CD4-positive, alpha-beta T cell (primary cell): ENCODE measurements around the gene UBE2L6. TPM values are rescaled to one million over a fixed set of nuclear protein-coding genes. Genes with fewer than 3 reads are reported as not detected.

Experiments
- ATAC-seq: fragments of 200-7000 bp; cut with Tn5 transposase; one replicate; pipeline ENCODE4 v1.10.0; 2022; ENCODE audit warnings: mild to moderate bottlenecking; ENCODE audit not compliant: poor library complexity
- CTCF ChIA-PET: fragments of 350-600 bp; sonication (Branson Sonifier 250); formaldehyde crosslinking; loops from one replicate; lab custom pipeline; 2021; ENCODE audit warnings: antibody characterized with exemption, inconsistent platforms; lab: Charles Lee
- POLR2A ChIA-PET: fragments of 350-600 bp; sonication (Branson Sonifier 250); formaldehyde crosslinking; loops from one replicate; lab custom pipeline; 2021; ENCODE audit warnings: antibody characterized with exemption, inconsistent platforms; lab: Charles Lee
- DNase-seq, 14 experiments: peaks; one replicate each; pipeline ENCODE4 v3.0.0-alpha.2; 2013 to 2020; ENCODE audit warnings: mixed read lengths in 2 of 14
- H3K27ac ChIP-seq, 2 donors: one replicate each; pipeline versions ENCODE4 v1.5.1 to v1.7.0; 2013; ENCODE audit warnings: low read length in 2 of 2, low read depth in 1 of 2, mild to moderate bottlenecking in 1 of 2
- H3K27me3 ChIP-seq, 2 experiments: 1 replicate in 1 of 2; 2 replicates in 1 of 2; pipeline versions ENCODE4 v1.6.1 to v1.7.0; 2013; ENCODE audit warnings: low read length in 2 of 2, control low read depth in 1 of 2, mild to moderate bottlenecking in 1 of 2, moderate library complexity in 1 of 2; ENCODE audit not compliant: insufficient read depth in 2 of 2, control insufficient read depth in 1 of 2
- H3K36me3 ChIP-seq: one replicate; pipeline ENCODE4 v1.6.1; 2013; ENCODE audit warnings: low read length, control low read depth; ENCODE audit not compliant: insufficient read depth
- H3K4me1 ChIP-seq: one replicate; pipeline ENCODE4 v1.6.1; 2013; ENCODE audit warnings: low read length, control low read depth; ENCODE audit not compliant: insufficient read depth
- H3K4me3 ChIP-seq: one replicate; pipeline ENCODE4 v1.5.1; 2013; ENCODE audit warnings: mild to moderate bottlenecking, low read length, moderate library complexity
- H3K9me3 ChIP-seq, 2 experiments: 1 replicate in 1 of 2; 2 replicates in 1 of 2; pipeline versions ENCODE4 v1.6.1 to v1.7.0; 2013; ENCODE audit warnings: low read length in 2 of 2, mild to moderate bottlenecking in 2 of 2, control low read depth in 1 of 2, moderate library complexity in 1 of 2; ENCODE audit not compliant: control insufficient read depth in 1 of 2, insufficient read depth in 1 of 2
- H3K27ac Mint-ChIP-seq: one replicate; pipeline ENCODE4 v1.8.0; 2020; ENCODE audit warnings: mixed read lengths
- H3K27me3 Mint-ChIP-seq: one replicate; pipeline ENCODE4 v1.8.0; 2021; ENCODE audit warnings: mixed read lengths
- H3K36me3 Mint-ChIP-seq: one replicate; pipeline ENCODE4 v1.8.0; 2021; ENCODE audit warnings: low read depth, mixed read lengths
- H3K4me1 Mint-ChIP-seq: one replicate; pipeline ENCODE4 v1.8.0; 2021; ENCODE audit warnings: low read depth, mixed read lengths
- H3K4me3 Mint-ChIP-seq: one replicate; pipeline ENCODE4 v1.8.0; 2020; ENCODE audit warnings: mild to moderate bottlenecking, mixed read lengths
- H3K9me3 Mint-ChIP-seq: one replicate; pipeline ENCODE4 v1.8.0; 2020; ENCODE audit warnings: mixed read lengths
- intact Hi-C, 2 experiments: fragments of 100-400 bp; cut with DNase I in 1 of 2; cut with micrococcal nuclease in 1 of 2; formaldehyde crosslinking; loops; one replicate each; pipeline versions ENCODE4 v1.15.1 to v1.9.0; 2023 to 2025; cut with DNase I, micrococcal nuclease
- total RNA-seq, 174 experiments: library from RNA in 2 of 174; stranded (reverse) in 2 of 174; gene quantifications; one replicate each; pipeline ENCODE4 v1.2.3 and lab custom pipeline; 2021 to 2026
- TF ChIP-seq, protein P1 (sequence below): fragments of 200-600 bp; IDR thresholded peaks from one replicate; pipeline ENCODE4 v1.8.0; 2022; ENCODE audit warnings: antibody characterized with exemption, mild to moderate bottlenecking

Gene UBE2L6
- total RNA-seq, 2 experiments from 2014 or later = 35.0 to 36.2 TPM

DNA sequence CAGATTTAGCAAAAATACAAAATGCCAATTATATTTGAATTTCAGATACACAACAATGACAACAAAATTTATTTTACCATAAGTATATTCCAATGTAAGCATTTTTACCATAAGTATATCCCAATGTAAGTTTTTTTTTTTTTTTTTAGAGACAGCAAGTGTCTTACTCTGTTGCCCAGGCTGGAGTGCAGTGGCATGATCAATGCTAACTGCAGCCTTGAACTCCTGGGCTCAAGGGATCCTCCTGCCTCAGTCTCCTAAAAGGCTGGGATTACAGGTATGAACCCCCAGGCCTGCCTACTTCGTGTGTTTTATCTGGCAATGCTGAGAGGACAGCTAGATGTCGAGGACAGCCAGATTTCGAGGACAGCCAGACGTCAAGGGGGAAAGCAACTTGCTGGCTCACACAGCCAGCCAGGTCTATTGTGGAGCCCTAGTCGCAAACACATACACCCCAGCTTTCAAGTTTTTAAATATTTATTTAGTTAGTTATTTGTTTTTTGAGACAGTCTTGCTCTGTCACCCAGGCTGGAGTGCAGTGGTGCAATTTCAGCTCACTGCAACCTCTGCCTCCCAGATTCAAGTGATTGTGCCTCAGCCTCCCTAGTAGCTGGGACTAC, 28.9 kb upstream of the UBE2L6 start:
- H3K27me3 ChIP-seq = peaks cover 15 to 16% of the 10 kb centered on the region in 2 experiments
- POLR2A ChIA-PET = interaction anchor here (0.6 kb wide), 1 partner anchor 1523 kb away, joined by 4 read pairs; no protein-coding TSS in a partner anchor
- CTCF ChIA-PET = interaction anchor here (0.7 kb wide), 1 partner anchor 178 kb away, joined by 3 read pairs; no protein-coding TSS in a partner anchor

DNA sequence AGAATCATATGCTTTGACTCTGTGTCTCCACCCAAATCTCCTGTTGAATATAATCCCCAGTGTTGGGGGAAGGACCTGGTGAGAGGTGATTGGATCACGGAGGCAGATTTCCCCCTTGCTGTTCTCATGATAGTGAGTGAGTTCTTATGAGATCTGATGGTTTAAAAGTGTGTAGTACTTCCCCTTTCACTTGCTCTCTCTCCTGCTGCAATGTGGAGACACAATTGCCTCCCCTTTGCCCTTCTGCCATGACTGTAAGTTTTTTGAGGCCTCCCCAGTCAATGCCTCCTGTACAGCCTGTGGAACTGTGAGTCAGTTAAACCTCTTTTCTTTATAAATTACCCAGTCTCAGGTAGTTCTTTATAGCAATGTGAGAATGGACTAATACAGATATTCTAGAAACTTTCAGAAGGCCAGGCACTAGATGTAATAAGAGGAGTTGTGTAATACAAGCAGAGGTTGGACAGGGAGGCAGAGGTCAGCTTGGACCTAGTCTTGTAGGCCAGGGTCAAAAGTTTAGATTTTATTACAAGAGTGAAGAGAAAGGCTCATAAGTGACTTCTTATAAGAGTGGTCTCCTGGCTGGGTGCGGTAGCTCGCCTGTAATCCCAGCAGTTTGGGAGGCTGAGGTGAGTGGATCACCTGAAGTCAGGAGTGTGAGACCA, 20.7 kb upstream of the UBE2L6 start:
- CTCF ChIA-PET = no interaction called here

More for the DNA sequence above, 28.9 kb upstream of the UBE2L6 start:
- Histone ChIP-seq H3K4me1 (no peaks in the 10 kb centered on the region), H3K27ac (no peak overlapping the region), H3K4me3 (no peak overlapping the region), H3K9me3 (no peaks in the 10 kb centered on the region), H3K36me3 (no peaks in the 10 kb centered on the region)
- H3K36me3 Mint-ChIP-seq = no peaks in the 10 kb centered on the region
- H3K27ac Mint-ChIP-seq = no peak overlapping the region
- H3K27me3 Mint-ChIP-seq = peaks cover 56% of the 10 kb centered on the region
- intact Hi-C loops = no loop called here
- no peaks in the 10 kb centered on the region for H3K9me3 Mint-ChIP-seq
- ATAC-seq (no peak), DNase-seq (no peak)
- no peak overlapping the region for H3K4me3 Mint-ChIP-seq
- H3K4me1 Mint-ChIP-seq = no peaks in the 10 kb centered on the region
- TF ChIP-seq, protein P1, sequence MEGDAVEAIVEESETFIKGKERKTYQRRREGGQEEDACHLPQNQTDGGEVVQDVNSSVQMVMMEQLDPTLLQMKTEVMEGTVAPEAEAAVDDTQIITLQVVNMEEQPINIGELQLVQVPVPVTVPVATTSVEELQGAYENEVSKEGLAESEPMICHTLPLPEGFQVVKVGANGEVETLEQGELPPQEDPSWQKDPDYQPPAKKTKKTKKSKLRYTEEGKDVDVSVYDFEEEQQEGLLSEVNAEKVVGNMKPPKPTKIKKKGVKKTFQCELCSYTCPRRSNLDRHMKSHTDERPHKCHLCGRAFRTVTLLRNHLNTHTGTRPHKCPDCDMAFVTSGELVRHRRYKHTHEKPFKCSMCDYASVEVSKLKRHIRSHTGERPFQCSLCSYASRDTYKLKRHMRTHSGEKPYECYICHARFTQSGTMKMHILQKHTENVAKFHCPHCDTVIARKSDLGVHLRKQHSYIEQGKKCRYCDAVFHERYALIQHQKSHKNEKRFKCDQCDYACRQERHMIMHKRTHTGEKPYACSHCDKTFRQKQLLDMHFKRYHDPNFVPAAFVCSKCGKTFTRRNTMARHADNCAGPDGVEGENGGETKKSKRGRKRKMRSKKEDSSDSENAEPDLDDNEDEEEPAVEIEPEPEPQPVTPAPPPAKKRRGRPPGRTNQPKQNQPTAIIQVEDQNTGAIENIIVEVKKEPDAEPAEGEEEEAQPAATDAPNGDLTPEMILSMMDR = no peak

DNA sequence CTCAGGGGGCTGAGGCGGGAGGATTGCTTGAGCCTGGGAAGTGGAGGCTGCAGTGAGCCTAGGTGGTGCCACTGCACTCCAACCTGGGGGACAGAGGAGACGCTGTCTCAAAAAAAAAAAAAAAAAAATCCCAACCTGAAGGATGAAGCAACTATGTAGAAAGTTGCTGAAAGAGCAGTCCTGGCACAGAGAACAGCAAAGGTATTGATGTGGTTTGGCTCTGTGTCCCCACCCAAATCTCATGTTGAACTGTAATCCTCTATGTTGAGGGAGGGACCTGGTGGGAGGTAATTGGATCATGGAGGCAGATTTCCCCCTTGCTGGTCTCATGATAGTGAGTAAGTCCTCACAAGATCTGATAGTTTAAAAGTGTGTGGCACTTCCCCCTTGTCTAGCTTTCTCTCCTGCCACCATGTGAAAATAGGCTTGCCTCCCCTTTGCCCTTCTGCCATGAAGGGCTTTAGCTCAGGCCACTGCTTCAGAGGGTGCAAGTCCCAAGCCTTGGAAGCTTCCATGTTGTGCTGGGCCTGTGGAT, 19.3 kb upstream of the UBE2L6 start:
- POLR2A ChIA-PET = no interaction called here

More for the DNA sequence above, 20.7 kb upstream of the UBE2L6 start:
- Mint-ChIP-seq H3K9me3 (no peaks in the 10 kb centered on the region), H3K36me3 (no peaks in the 10 kb centered on the region), H3K27ac (no peak overlapping the region), H3K4me1 (peaks cover 21% of the 10 kb centered on the region), H3K4me3 (no peak overlapping the region), H3K27me3 (peaks cover 5% of the 10 kb centered on the region)
- Histone ChIP-seq H3K9me3 (no peaks in the 10 kb centered on the region), H3K4me1 (no peaks in the 10 kb centered on the region), H3K27me3 (peaks cover 0 to 2% of the 10 kb centered on the region in 2 experiments), H3K36me3 (no peaks in the 10 kb centered on the region), H3K4me3 (no peak overlapping the region), H3K27ac (no peak overlapping the region)
- DNase-seq (no peak), ATAC-seq (no peak)
- TF ChIP-seq, protein P1 = no peak
- intact Hi-C loops = no loop called here
- POLR2A ChIA-PET = no interaction called here

More for the DNA sequence above, 19.3 kb upstream of the UBE2L6 start:
- TF ChIP-seq, protein P1 = no peak
- H3K36me3 Mint-ChIP-seq = no peaks in the 10 kb centered on the region
- H3K9me3 ChIP-seq = no peaks in the 10 kb centered on the region
- H3K27me3 Mint-ChIP-seq = no peaks in the 10 kb centered on the region
- no peak overlapping the region for H3K4me3 Mint-ChIP-seq
- DNase-seq = no peak
- peaks cover 21% of the 10 kb centered on the region for H3K4me1 Mint-ChIP-seq
- H3K36me3 ChIP-seq = no peaks in the 10 kb centered on the region
- no peaks in the 10 kb centered on the region for H3K9me3 Mint-ChIP-seq
- H3K4me1 ChIP-seq = no peaks in the 10 kb centered on the region
- no peak for ATAC-seq
- no peak overlapping the region for H3K27ac Mint-ChIP-seq
- H3K27me3 ChIP-seq = no peaks in the 10 kb centered on the region
- intact Hi-C loops = no loop called here
- no peak overlapping the region for H3K4me3 ChIP-seq
- CTCF ChIA-PET = no interaction called here
- H3K27ac ChIP-seq = no peak overlapping the region
